HepG2 (cell line): ENCODE measurements around the gene AZI2. TPM values are rescaled to one million over a fixed set of nuclear protein-coding genes. Genes with fewer than 3 reads are reported as not detected.

Experiments
- ATAC-seq: fragments of 200-7000 bp; cut with Tn5 transposase; 3 replicates; pipeline ENCODE4 v1.9.1; 2020; ENCODE audit warnings: mild to moderate bottlenecking, moderate library complexity
- BruUV-seq: library from RNA; stranded (reverse); fragments of 400-500 nt; replicated peaks from 2 replicates; lab custom pipeline; 2021; lab: Mats Ljungman, UMichigan
- CTCF ChIA-PET: fragments of 300-600 bp; formaldehyde crosslinking; extraction: SDS; loops from one replicate; lab custom pipeline; 2021; ENCODE audit warnings: low total read pairs, inconsistent platforms, low intra/inter-chr PET ratio; lab: Yijun Ruan, JAX
- POLR2A ChIA-PET: fragments of 350-600 bp; sonication (Branson Sonifier 250); formaldehyde crosslinking; loops from one replicate; lab custom pipeline; 2020; ENCODE audit warnings: antibody characterized with exemption, inconsistent platforms; lab: Yijun Ruan, JAX
- DNase-seq: peaks from one replicate; pipeline ENCODE4 v3.0.0-alpha.2; 2015; ENCODE audit warnings: low spot score
- FAIRE-seq: peaks from 3 replicates; lab custom pipeline; 2011; peaks lifted over from hg19 to GRCh38; lab: Jason Lieb, UNC
- H2AFZ ChIP-seq: one replicate; pipeline ENCODE4 v1.6.1; 2011; ENCODE audit warnings: low read length, inconsistent platforms
- H3K27ac ChIP-seq: fragments of 300-600 bp; 3 replicates; pipeline ENCODE4 v1.8.0; 2011; ENCODE audit warnings: mixed run types, mild to moderate bottlenecking, mixed read lengths, low read length, inconsistent platforms; ENCODE audit not compliant: insufficient read depth; ENCODE audit errors: extremely low read length
- H3K27me3 ChIP-seq, 2 experiments: fragments of 200-600 bp in 1 of 2; 2 replicates in 1 of 2; 3 replicates in 1 of 2; pipeline versions ENCODE4 v1.6.0 to v1.8.0; 2011; ENCODE audit warnings: low read length in 2 of 2, mild to moderate bottlenecking in 2 of 2, moderate library complexity in 2 of 2, inconsistent platforms in 1 of 2; ENCODE audit not compliant: insufficient read depth in 2 of 2, control insufficient read depth in 1 of 2
- H3K36me3 ChIP-seq, 2 experiments: fragments of 200-600 bp in 1 of 2; replicated peaks in 1 of 2; 2 replicates in 1 of 2; 3 replicates in 1 of 2; pipeline versions ENCODE4 v1.5.1 to v1.8.0; 2011; ENCODE audit warnings: low read length in 2 of 2, inconsistent platforms in 1 of 2; ENCODE audit not compliant: insufficient read depth in 2 of 2, control insufficient read depth in 1 of 2
- H3K4me1 ChIP-seq: 2 replicates; pipeline ENCODE4 v1.5.1; 2012; ENCODE audit warnings: low read length, inconsistent platforms; ENCODE audit not compliant: insufficient read depth
- H3K4me2 ChIP-seq: 2 replicates; pipeline ENCODE4 v1.6.0; 2011; ENCODE audit warnings: low read depth, low read length, inconsistent platforms
- H3K4me3 ChIP-seq, 3 experiments: fragments of 200-600 bp in 1 of 3; sonication (generic), shearing (Covaris generic) in 1 of 3; replicated peaks in 1 of 3; 2 replicates each; pipeline ENCODE4 v1.5.1; 2011 to 2016; ENCODE audit warnings: low read length in 3 of 3, inconsistent platforms in 2 of 3, low read depth in 2 of 3, mild to moderate bottlenecking in 2 of 3, control low read depth in 1 of 3, mixed read lengths in 1 of 3; ENCODE audit not compliant: insufficient read depth in 1 of 3
- H3K79me2 ChIP-seq: one replicate; pipeline ENCODE4 v1.6.1; 2011; ENCODE audit warnings: low read length, inconsistent platforms; ENCODE audit not compliant: insufficient read depth
- H3K9ac ChIP-seq: 2 replicates; pipeline ENCODE4 v1.6.0; 2011; ENCODE audit warnings: mild to moderate bottlenecking, low read depth, low read length, inconsistent platforms; ENCODE audit not compliant: insufficient read depth
- H3K9me3 ChIP-seq: 2 replicates; pipeline ENCODE4 v1.5.1; 2012; ENCODE audit warnings: mild to moderate bottlenecking, low read length
- H4K20me1 ChIP-seq: 2 replicates; pipeline ENCODE4 v1.6.0; 2011; ENCODE audit warnings: inconsistent platforms, mild to moderate bottlenecking, low read length, moderate library complexity; ENCODE audit not compliant: insufficient read depth
- AGO2 ChIP-seq: fragments of 200-400 bp; formaldehyde crosslinking; optimal IDR thresholded peaks from 2 replicates; pipeline ENCODE3; 2017; ENCODE audit warnings: mild to moderate bottlenecking, low read depth, low read length, moderate library complexity
- HNF4A ChIP-seq: sonication (generic); formaldehyde crosslinking; IDR thresholded peaks from 2 replicates; pipeline ENCODE4 v1.4.0; 2020; ENCODE audit warnings: missing genetic modification reagents
- KDM1A ChIP-seq: IDR thresholded peaks from 2 replicates; pipeline ENCODE4 v1.6.1; 2016; ENCODE audit warnings: missing compliant biosample characterization
- KLF11 ChIP-seq: IDR thresholded peaks from 2 replicates; pipeline ENCODE4 v1.6.1; 2016; ENCODE audit warnings: missing compliant biosample characterization
- ZBTB8A ChIP-seq: sonication (generic); formaldehyde crosslinking; IDR thresholded peaks from 2 replicates; pipeline ENCODE4 v1.4.0; 2020; ENCODE audit warnings: mild to moderate bottlenecking, low read depth, missing genetic modification reagents, borderline replicate concordance
- ZNF225 ChIP-seq: sonication (generic); formaldehyde crosslinking; IDR thresholded peaks from 2 replicates; pipeline ENCODE4 v1.4.0; 2020; ENCODE audit warnings: mild to moderate bottlenecking, missing genetic modification reagents
- ZSCAN30 ChIP-seq: sonication (generic); formaldehyde crosslinking; IDR thresholded peaks from 2 replicates; pipeline ENCODE4 v1.5.0; 2020; ENCODE audit warnings: mild to moderate bottlenecking, missing genetic modification reagents
- WGBS: methylation state at CpG from one replicate; pipeline ENCODE4 v1.1.6; 2017; ENCODE audit warnings: low lambda C conversion rate; 5-methylcytosine and 5-hydroxymethylcytosine counted together
- in situ Hi-C: cut with HindIII; loops from 2 replicates; pipeline ENCODE4 v1.10.0; 2017; ENCODE audit warnings: low pct_unique_long_range_greater_than_20kb; ENCODE audit not compliant: extremely low pct_ligation_motif_present
- intact Hi-C: fragments of 100-400 bp; cut with micrococcal nuclease; formaldehyde crosslinking; loops from one replicate; pipeline ENCODE4 v1.10.0; 2022; ENCODE audit not compliant: unreplicated experiment
- polyA plus RNA-seq, 8 experiments: library from polyadenylated mRNA; depleted of rRNA in 3 of 8; stranded (reverse) in 7 of 8; unstranded in 1 of 8; fragments of >200 nt; fragmentation: Illumina TruSeq in 4 of 8; extraction: Trizol in 4 of 8; gene quantifications; 2 replicates each; pipeline versions ENCODE4 v1.2.1 to v1.2.3, GENCODE V29; 2011 to 2016; ENCODE audit warnings: low read depth in 4 of 8, missing spikeins in 1 of 8, mixed read lengths in 1 of 8; ENCODE audit not compliant: insufficient read depth in 1 of 8
- total RNA-seq, 5 experiments: library from RNA; depleted of rRNA; stranded (reverse); fragments of >200 nt; fragmentation: Illumina TruSeq; extraction: Trizol; gene quantifications; 2 replicates each; pipeline ENCODE4 v1.2.3, GENCODE V29; 2016; ENCODE audit warnings: low read depth in 1 of 5
- TF ChIP-seq, protein P1 (sequence below): IDR thresholded peaks from 2 replicates; pipeline ENCODE4 v1.6.1; 2016

The AZI2 gene
- total and polyA plus RNA-seq, 2 of the 13 experiments (the other 11 are each of a cell fraction or from before 2014, with no cell fraction given) = 43.7 to 49.8 TPM

DNA sequence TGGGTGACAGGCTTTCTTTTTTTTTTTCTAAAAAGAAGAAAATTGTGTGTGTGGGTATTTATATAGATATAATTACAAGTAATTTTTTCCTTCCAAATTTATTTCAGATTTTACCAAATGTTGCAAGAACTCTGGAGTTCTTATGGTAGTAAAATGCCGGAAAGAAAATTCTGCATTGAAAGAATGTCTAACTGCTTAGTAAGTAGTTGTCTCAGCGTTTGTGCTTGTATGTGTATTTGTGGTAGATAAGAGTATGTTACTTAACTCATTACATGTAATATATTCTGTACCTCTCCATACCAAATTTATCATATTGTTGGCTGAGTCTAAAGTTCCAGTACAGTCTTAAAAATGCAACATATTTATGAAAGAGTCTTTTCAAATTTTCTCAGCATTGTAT is 32.4 kb downstream of the AZI2 start:
- Histone ChIP-seq H4K20me1 (no peaks in the 10 kb centered on the region), H3K79me2 (peaks cover 3% of the 10 kb centered on the region), H3K9me3 (no peaks in the 10 kb centered on the region), H3K9ac (no peak overlapping the region), H3K27ac (no peak overlapping the region), H3K36me3 (no peaks in the 10 kb centered on the region; a peak in 2 of 5 replicates), H2AFZ (no peak overlapping the region), H3K4me2 (no peak overlapping the region), H3K4me1 (peaks cover 25% of the 10 kb centered on the region), H3K27me3 (no peaks in the 10 kb centered on the region), H3K4me3 (no peak overlapping the region)
- DNase-seq = no peak
- ATAC-seq = no peak
- TF ChIP-seq AGO2 = no peak
- TF ChIP-seq KLF11 = no peak
- no peak for FAIRE-seq
- no TSS peak for BruUV-seq
- 85% methylated on average over 2 of the region's 2 CpGs for WGBS
- POLR2A ChIA-PET = no interaction called here
- in situ Hi-C loops = no loop called here
- intact Hi-C loops = no loop called here
- CTCF ChIA-PET = no interaction called here

DNA sequence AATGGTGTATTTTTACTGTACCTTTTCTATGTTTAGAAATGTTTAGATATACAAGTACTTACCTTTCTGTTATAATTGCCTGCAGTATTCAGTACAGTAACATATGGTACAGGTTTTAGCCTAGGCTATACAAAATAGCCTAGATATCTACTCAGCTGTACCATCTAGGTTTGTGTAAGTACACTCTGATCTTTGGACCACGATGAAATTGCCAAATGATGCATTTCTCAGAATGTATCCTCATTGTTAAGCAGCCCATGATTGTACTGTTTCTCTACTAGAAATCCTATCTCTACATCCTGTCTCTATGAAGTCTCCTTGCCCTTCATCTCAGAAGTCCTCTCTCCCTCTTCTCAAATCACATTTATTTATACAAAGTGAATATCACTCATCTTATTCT is 32.9 kb downstream of the AZI2 start:
- intact Hi-C loops = no loop called here
- ATAC-seq (peak; percentile 50; the same call in 2 of the 3 replicates), DNase-seq (no peak), FAIRE-seq (no peak)
- no peak overlapping the region for H3K4me3 ChIP-seq
- no peak overlapping the region for H2AFZ ChIP-seq
- H3K27ac ChIP-seq = no peak overlapping the region
- H3K9me3 ChIP-seq = no peaks in the 10 kb centered on the region
- WGBS = 60% methylated on average over 1 of the region's 1 CpG
- in situ Hi-C loops = no loop called here
- peaks cover 3% of the 10 kb centered on the region for H3K79me2 ChIP-seq
- H3K4me1 ChIP-seq = peaks cover 20% of the 10 kb centered on the region
- H3K9ac ChIP-seq = no peak overlapping the region
- no peaks in the 10 kb centered on the region; a peak in 2 of 5 replicates for H3K36me3 ChIP-seq
- POLR2A ChIA-PET = no interaction called here
- H4K20me1 ChIP-seq = no peaks in the 10 kb centered on the region
- CTCF ChIA-PET = no interaction called here
- H3K27me3 ChIP-seq = no peaks in the 10 kb centered on the region
- H3K4me2 ChIP-seq = no peak overlapping the region
- TF ChIP-seq ZSCAN30 (no peak), KDM1A (CRISPR knock-in tag) (no peak), HNF4A (CRISPR knock-in tag) (peak; percentile 28; the same call in 1 of the 2 replicates), ZNF225 (CRISPR knock-in tag) (no peak), ZBTB8A (CRISPR knock-in tag) (no peak)
- TF ChIP-seq, protein P1, sequence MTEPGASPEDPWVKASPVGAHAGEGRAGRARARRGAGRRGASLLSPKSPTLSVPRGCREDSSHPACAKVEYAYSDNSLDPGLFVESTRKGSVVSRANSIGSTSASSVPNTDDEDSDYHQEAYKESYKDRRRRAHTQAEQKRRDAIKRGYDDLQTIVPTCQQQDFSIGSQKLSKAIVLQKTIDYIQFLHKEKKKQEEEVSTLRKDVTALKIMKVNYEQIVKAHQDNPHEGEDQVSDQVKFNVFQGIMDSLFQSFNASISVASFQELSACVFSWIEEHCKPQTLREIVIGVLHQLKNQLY (CRISPR knock-in tag) = no peak
- no TSS peak for BruUV-seq
